ENCODE results near the gene GABRB3.

Gene GABRB3

GRCh38 chr15:26758079-26758478 is 14.8 kb downstream of the GABRB3 start:
- Histone ChIP-seq H3K79me2 (ENCODE audit: insufficient read depth, low read length) (no peaks in the 10 kb centered on the region), H3K9ac (ENCODE audit: low read depth, low read length, poor library complexity, severe bottlenecking) (no peak overlapping the region), H3K4me2 (ENCODE audit: low read depth, low read length, poor library complexity, severe bottlenecking) (no peak overlapping the region), H3K9me2 (replicated peaks; ENCODE audit: low read depth, low read length) (no peaks in the 10 kb centered on the region), H2AFZ (ENCODE audit: low read length) (no peak overlapping the region), H3F3A (ENCODE audit: low read depth) (no peaks in the 10 kb centered on the region), H4K20me1 (ENCODE audit: insufficient read depth, low read length, poor library complexity, severe bottlenecking) (no peaks in the 10 kb centered on the region), H3K27me3 (ENCODE audit: insufficient read depth, low read length, poor library complexity, severe bottlenecking) (no peaks in the 10 kb centered on the region), H3K4me3 (ENCODE audit: low read length, poor library complexity, severe bottlenecking) (no peak overlapping the region), H3K36me3 (ENCODE audit: insufficient read depth, low read length) (no peaks in the 10 kb centered on the region), H3K4me1 (ENCODE audit: insufficient read depth, low read length, poor library complexity, severe bottlenecking) (no peaks in the 10 kb centered on the region), H3K9me3 (ENCODE audit: insufficient read depth, low read depth, low read length) (no peaks in the 10 kb centered on the region)
- no peak for TF ChIP-seq CTCF (conservative IDR thresholded peaks at IDR 0.05; ENCODE audit: low read length)
- no peak for TF ChIP-seq EZH2phosphoT487 (IDR thresholded peaks at IDR 0.05; ENCODE audit: borderline replicate concordance)

- Histone ChIP-seq H3K27me3 (ENCODE audit: insufficient read depth, low read length, poor library complexity, severe bottlenecking) (no peaks in the 10 kb centered on the region), H3K4me2 (ENCODE audit: low read depth, low read length, poor library complexity, severe bottlenecking) (no peak overlapping the region), H3K36me3 (ENCODE audit: insufficient read depth, low read length) (no peaks in the 10 kb centered on the region), H3K9ac (ENCODE audit: low read depth, low read length, poor library complexity, severe bottlenecking) (no peak overlapping the region), H3F3A (ENCODE audit: low read depth) (no peaks in the 10 kb centered on the region), H2AFZ (ENCODE audit: low read length) (no peak overlapping the region), H3K4me1 (ENCODE audit: insufficient read depth, low read length, poor library complexity, severe bottlenecking) (no peaks in the 10 kb centered on the region), H3K9me3 (ENCODE audit: insufficient read depth, low read depth, low read length) (no peaks in the 10 kb centered on the region), H3K4me3 (ENCODE audit: low read length, poor library complexity, severe bottlenecking) (no peak overlapping the region), H4K20me1 (ENCODE audit: insufficient read depth, low read length, poor library complexity, severe bottlenecking) (no peaks in the 10 kb centered on the region), H3K9me2 (replicated peaks; ENCODE audit: low read depth, low read length) (no peaks in the 10 kb centered on the region), H3K79me2 (ENCODE audit: insufficient read depth, low read length) (no peaks in the 10 kb centered on the region)
- no peak for TF ChIP-seq CTCF (conservative IDR thresholded peaks at IDR 0.05; ENCODE audit: low read length)
- TF ChIP-seq EZH2phosphoT487 (IDR thresholded peaks at IDR 0.05; ENCODE audit: borderline replicate concordance) = no peak
Measured at GRCh38 chr15:26757141-26757540, 15.7 kb downstream of the GABRB3 start.

GRCh38 chr15:26744894-26745293 is 28.0 kb downstream of the GABRB3 start:
- Histone ChIP-seq H3K9me3 (ENCODE audit: insufficient read depth, low read depth, low read length) (peaks cover 3% of the 10 kb centered on the region; the same call in 1 of the 2 replicates), H3K9ac (ENCODE audit: low read depth, low read length, poor library complexity, severe bottlenecking) (no peak overlapping the region), H3K4me2 (ENCODE audit: low read depth, low read length, poor library complexity, severe bottlenecking) (no peak overlapping the region), H4K20me1 (ENCODE audit: insufficient read depth, low read length, poor library complexity, severe bottlenecking) (no peaks in the 10 kb centered on the region), H3K36me3 (ENCODE audit: insufficient read depth, low read length) (no peaks in the 10 kb centered on the region), H3K4me1 (ENCODE audit: insufficient read depth, low read length, poor library complexity, severe bottlenecking) (no peaks in the 10 kb centered on the region), H2AFZ (ENCODE audit: low read length) (no peak overlapping the region), H3F3A (ENCODE audit: low read depth) (no peaks in the 10 kb centered on the region), H3K27me3 (ENCODE audit: insufficient read depth, low read length, poor library complexity, severe bottlenecking) (no peaks in the 10 kb centered on the region), H3K79me2 (ENCODE audit: insufficient read depth, low read length) (no peaks in the 10 kb centered on the region), H3K9me2 (replicated peaks; ENCODE audit: low read depth, low read length) (no peaks in the 10 kb centered on the region), H3K4me3 (ENCODE audit: low read length, poor library complexity, severe bottlenecking) (no peak overlapping the region)
- TF ChIP-seq CTCF (conservative IDR thresholded peaks at IDR 0.05; ENCODE audit: low read length) (no peak), EZH2phosphoT487 (IDR thresholded peaks at IDR 0.05; ENCODE audit: borderline replicate concordance) (no peak)
